Measurements from ENCODE around the gene NMNAT2. TPM values are rescaled to one million over a fixed set of nuclear protein-coding genes. Genes with fewer than 3 reads are reported as not detected.

The NMNAT2 gene
- total RNA-seq, 2 donors from 2014 or later: 1.7 to 5.1 TPM

DNA sequence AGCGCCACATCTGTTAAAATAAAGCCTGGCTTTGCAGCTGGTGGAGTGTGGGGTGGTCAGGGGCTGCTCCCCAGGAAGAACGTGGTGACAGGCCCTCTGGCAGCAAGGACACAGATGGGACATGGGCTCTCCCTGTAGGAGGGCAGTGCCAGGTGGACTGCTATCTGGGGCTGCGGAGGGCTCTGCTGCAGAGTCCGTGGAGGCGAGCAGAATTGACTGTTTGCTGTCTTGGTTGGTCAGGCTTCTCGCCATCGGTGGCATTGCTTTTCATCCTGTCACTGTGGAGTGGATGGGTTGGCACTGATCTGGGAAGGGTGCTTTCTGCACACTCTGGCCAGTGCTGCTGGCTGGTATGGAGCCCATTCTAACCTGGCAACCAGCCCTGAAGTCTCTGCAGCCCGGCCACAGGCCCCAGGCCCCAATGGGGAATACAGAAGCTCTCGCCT lies 129.1 kb downstream of the NMNAT2 start:
- TF ChIP-seq, protein P1, sequence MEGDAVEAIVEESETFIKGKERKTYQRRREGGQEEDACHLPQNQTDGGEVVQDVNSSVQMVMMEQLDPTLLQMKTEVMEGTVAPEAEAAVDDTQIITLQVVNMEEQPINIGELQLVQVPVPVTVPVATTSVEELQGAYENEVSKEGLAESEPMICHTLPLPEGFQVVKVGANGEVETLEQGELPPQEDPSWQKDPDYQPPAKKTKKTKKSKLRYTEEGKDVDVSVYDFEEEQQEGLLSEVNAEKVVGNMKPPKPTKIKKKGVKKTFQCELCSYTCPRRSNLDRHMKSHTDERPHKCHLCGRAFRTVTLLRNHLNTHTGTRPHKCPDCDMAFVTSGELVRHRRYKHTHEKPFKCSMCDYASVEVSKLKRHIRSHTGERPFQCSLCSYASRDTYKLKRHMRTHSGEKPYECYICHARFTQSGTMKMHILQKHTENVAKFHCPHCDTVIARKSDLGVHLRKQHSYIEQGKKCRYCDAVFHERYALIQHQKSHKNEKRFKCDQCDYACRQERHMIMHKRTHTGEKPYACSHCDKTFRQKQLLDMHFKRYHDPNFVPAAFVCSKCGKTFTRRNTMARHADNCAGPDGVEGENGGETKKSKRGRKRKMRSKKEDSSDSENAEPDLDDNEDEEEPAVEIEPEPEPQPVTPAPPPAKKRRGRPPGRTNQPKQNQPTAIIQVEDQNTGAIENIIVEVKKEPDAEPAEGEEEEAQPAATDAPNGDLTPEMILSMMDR (conservative IDR thresholded peaks at IDR 0.05): no peak
- no peaks in the 10 kb centered on the region for H3K36me3 Mint-ChIP-seq (ENCODE audit: low read depth)
- H3K27me3 ChIP-seq (ENCODE audit: control insufficient read depth, insufficient read depth, low read length, poor library complexity, severe bottlenecking): no peaks in the 10 kb centered on the region

DNA sequence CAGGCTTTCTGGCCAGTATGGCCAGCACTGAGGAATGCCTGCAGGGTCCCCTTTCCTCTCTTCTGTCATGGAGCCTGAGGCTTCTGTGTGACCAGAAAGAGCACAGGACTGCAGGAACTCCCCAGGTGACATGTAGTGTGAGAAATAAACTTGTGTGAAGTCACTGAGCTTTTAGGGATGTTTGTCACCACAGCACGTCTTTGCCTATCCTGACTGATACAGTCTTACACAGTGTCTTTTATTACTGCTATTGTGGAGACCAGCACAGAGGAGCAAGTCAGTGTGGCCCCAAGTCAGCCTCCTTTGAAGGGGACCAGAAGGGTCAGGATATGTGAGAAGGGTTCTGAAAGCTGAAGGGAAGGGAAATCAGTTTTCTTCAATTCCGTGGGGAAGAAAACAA lies 129.6 kb downstream of the NMNAT2 start:
- H3K27me3 Mint-ChIP-seq (ENCODE audit: insufficient read depth): peaks cover 6% of the 10 kb centered on the region
- no peaks in the 10 kb centered on the region for H3K9me3 Mint-ChIP-seq
- Histone ChIP-seq H3K4me1 (ENCODE audit: control insufficient read depth, insufficient read depth, low read length) (peaks cover 18% of the 10 kb centered on the region), H3K9me3 (ENCODE audit: control insufficient read depth, low read length) (peaks cover 9% of the 10 kb centered on the region), H3K36me3 (ENCODE audit: control insufficient read depth, insufficient read depth, low read length) (no peaks in the 10 kb centered on the region), H3K4me3 (ENCODE audit: low read length) (no peak overlapping the region), H3K9ac (ENCODE audit: extremely low read depth, low read length, poor library complexity, severe bottlenecking) (no peak overlapping the region), H3K27ac (ENCODE audit: low read depth, low read length) (peak overlapping the region; percentile 89), H3K27me3 (ENCODE audit: control insufficient read depth, insufficient read depth, low read length, poor library complexity, severe bottlenecking) (peaks cover 3% of the 10 kb centered on the region)
- H3K27ac Mint-ChIP-seq: no peak overlapping the region
- WGBS, 2 experiments (ENCODE audit: insufficient coverage in 1 of 2, insufficient read length in 1 of 2): 86 to 100% methylated on average over 1 to 2 of the region's 2 CpGs
- TF ChIP-seq, protein P1 (conservative IDR thresholded peaks at IDR 0.05): no peak
- DNase-seq: no peak
- H3K36me3 Mint-ChIP-seq (ENCODE audit: low read depth): no peaks in the 10 kb centered on the region
- no peak overlapping the region for H3K4me3 Mint-ChIP-seq
- H3K4me1 Mint-ChIP-seq: peaks cover 45% of the 10 kb centered on the region

More for the DNA sequence above, 129.1 kb downstream of the NMNAT2 start:
- H3K4me1 Mint-ChIP-seq: peaks cover 47% of the 10 kb centered on the region
- no peaks in the 10 kb centered on the region for H3K9me3 Mint-ChIP-seq
- no peak overlapping the region for H3K4me3 Mint-ChIP-seq
- H3K27me3 Mint-ChIP-seq (ENCODE audit: insufficient read depth): peaks cover 5% of the 10 kb centered on the region
- DNase-seq: no peak
- Histone ChIP-seq H3K9me3 (ENCODE audit: control insufficient read depth, low read length) (peaks cover 9% of the 10 kb centered on the region), H3K4me3 (ENCODE audit: low read length) (no peak overlapping the region), H3K27ac (ENCODE audit: low read depth, low read length) (no peak overlapping the region), H3K36me3 (ENCODE audit: control insufficient read depth, insufficient read depth, low read length) (no peaks in the 10 kb centered on the region), H3K4me1 (ENCODE audit: control insufficient read depth, insufficient read depth, low read length) (peaks cover 18% of the 10 kb centered on the region), H3K9ac (ENCODE audit: extremely low read depth, low read length, poor library complexity, severe bottlenecking) (no peak overlapping the region)
- 95 to 97% methylated on average over 5 to 9 of the region's 9 CpGs for WGBS, 2 experiments (ENCODE audit: insufficient coverage in 1 of 2, insufficient read length in 1 of 2)
- H3K27ac Mint-ChIP-seq: no peak overlapping the region

DNA sequence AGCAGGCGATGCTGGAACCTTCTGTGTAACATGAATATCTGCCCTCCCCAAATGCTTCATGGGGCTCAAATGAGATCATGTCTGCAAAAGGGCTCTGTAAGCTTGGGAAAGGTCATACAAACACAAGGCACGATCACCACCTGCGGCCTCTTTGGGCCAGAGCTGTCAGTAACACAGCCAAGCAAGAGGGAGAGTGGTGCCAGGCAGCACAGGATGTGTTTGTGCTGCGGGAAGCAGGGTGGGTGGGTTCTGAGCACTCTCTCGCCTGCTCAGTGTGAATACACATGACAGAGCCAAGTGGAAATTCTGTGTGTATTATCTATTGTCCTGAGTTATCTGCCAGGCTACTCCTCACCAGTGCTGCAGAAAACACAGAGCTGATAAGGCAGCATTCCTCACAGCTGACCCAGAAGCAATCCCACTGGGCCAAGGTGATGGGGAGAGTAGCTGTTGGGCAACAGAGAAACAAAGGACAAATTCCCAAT lies 130.9 kb downstream of the NMNAT2 start:
- peaks cover 10% of the 10 kb centered on the region for H3K27me3 ChIP-seq (ENCODE audit: control insufficient read depth, insufficient read depth, low read length, poor library complexity, severe bottlenecking)
- Mint-ChIP-seq H3K27ac (peak overlapping the region; percentile 64), H3K4me3 (no peak overlapping the region), H3K36me3 (ENCODE audit: low read depth) (no peaks in the 10 kb centered on the region), H3K4me1 (peaks cover 33% of the 10 kb centered on the region), H3K9me3 (no peaks in the 10 kb centered on the region), H3K27me3 (ENCODE audit: insufficient read depth) (peaks cover 6% of the 10 kb centered on the region)
- peak; percentile 79 for DNase-seq
- TF ChIP-seq, protein P1 (conservative IDR thresholded peaks at IDR 0.05): no peak
- peaks cover 18% of the 10 kb centered on the region for H3K4me1 ChIP-seq (ENCODE audit: control insufficient read depth, insufficient read depth, low read length)
- H3K27ac ChIP-seq (ENCODE audit: low read depth, low read length): peak overlapping the region; percentile 89
- no peak overlapping the region for H3K4me3 ChIP-seq (ENCODE audit: low read length)
- WGBS, 2 experiments (ENCODE audit: insufficient coverage in 1 of 2, insufficient read length in 1 of 2): 73 to 77% methylated on average over 5 of the region's 5 CpGs
- peaks cover 9% of the 10 kb centered on the region for H3K9me3 ChIP-seq (ENCODE audit: control insufficient read depth, low read length)
- H3K9ac ChIP-seq (ENCODE audit: extremely low read depth, low read length, poor library complexity, severe bottlenecking): peak overlapping the region; percentile 43
- H3K36me3 ChIP-seq (ENCODE audit: control insufficient read depth, insufficient read depth, low read length): no peaks in the 10 kb centered on the region
